ENCODE data around the gene MYO9A.
"Not testable (repeated sequence)": the region's sequence is repeated elsewhere in the genome, so short reads cannot be mapped to it uniquely, and the experiment has no call there.

MYO9A gene

GRCh38 chr15:71858232-71858631, 259.7 kb downstream of the MYO9A start:
- H3K27ac ChIP-seq (ENCODE audit: insufficient read depth, low read length, poor library complexity, severe bottlenecking); DNase-seq; H3K4me3 ChIP-seq (ENCODE audit: insufficient read depth, low read depth, low read length, poor library complexity, severe bottlenecking); H3K9me3 ChIP-seq (ENCODE audit: control insufficient read depth, low read length); H3K4me1 ChIP-seq (ENCODE audit: control insufficient read depth, insufficient read depth, low read length, poor library complexity, severe bottlenecking); H3K27me3 ChIP-seq (replicated peaks; ENCODE audit: control insufficient read depth, insufficient read depth, low read length, poor library complexity, severe bottlenecking): not testable (repeated sequence)
- peaks cover 17% of the 10 kb centered on the region for H3K36me3 ChIP-seq (ENCODE audit: control insufficient read depth, insufficient read depth, low read length)

- Histone ChIP-seq H3K4me3 (ENCODE audit: insufficient read depth, low read depth, low read length, poor library complexity, severe bottlenecking) (no peak overlapping the region), H3K27ac (ENCODE audit: insufficient read depth, low read length, poor library complexity, severe bottlenecking) (no peak overlapping the region), H3K4me1 (ENCODE audit: control insufficient read depth, insufficient read depth, low read length, poor library complexity, severe bottlenecking) (no peaks in the 10 kb centered on the region), H3K9me3 (ENCODE audit: control insufficient read depth, low read length) (no peaks in the 10 kb centered on the region), H3K36me3 (ENCODE audit: control insufficient read depth, insufficient read depth, low read length) (peaks cover 22% of the 10 kb centered on the region), H3K27me3 (replicated peaks; ENCODE audit: control insufficient read depth, insufficient read depth, low read length, poor library complexity, severe bottlenecking) (no peaks in the 10 kb centered on the region)
- DNase-seq, result no peak
These were observed 264.4 kb downstream of the MYO9A start for GRCh38 chr15:71853543-71853942.

GRCh38 chr15:71844916-71845315, 273.0 kb downstream of the MYO9A start:
- H3K36me3 ChIP-seq (ENCODE audit: control insufficient read depth, insufficient read depth, low read length), result peaks cover 19% of the 10 kb centered on the region
- H3K4me3 ChIP-seq (ENCODE audit: insufficient read depth, low read depth, low read length, poor library complexity, severe bottlenecking), result no peak overlapping the region
- no peak for DNase-seq
- no peaks in the 10 kb centered on the region for H3K9me3 ChIP-seq (ENCODE audit: control insufficient read depth, low read length)
- H3K4me1 ChIP-seq (ENCODE audit: control insufficient read depth, insufficient read depth, low read length, poor library complexity, severe bottlenecking), result no peaks in the 10 kb centered on the region
- no peak overlapping the region for H3K27ac ChIP-seq (ENCODE audit: insufficient read depth, low read length, poor library complexity, severe bottlenecking)
- H3K27me3 ChIP-seq (replicated peaks; ENCODE audit: control insufficient read depth, insufficient read depth, low read length, poor library complexity, severe bottlenecking), result no peaks in the 10 kb centered on the region

GRCh38 chr15:71841563-71841962, 276.4 kb downstream of the MYO9A start:
- H3K27me3 ChIP-seq (replicated peaks; ENCODE audit: control insufficient read depth, insufficient read depth, low read length, poor library complexity, severe bottlenecking), result no peaks in the 10 kb centered on the region
- no peak overlapping the region for H3K4me3 ChIP-seq (ENCODE audit: insufficient read depth, low read depth, low read length, poor library complexity, severe bottlenecking)
- H3K9me3 ChIP-seq (ENCODE audit: control insufficient read depth, low read length), result no peaks in the 10 kb centered on the region
- no peak overlapping the region for H3K27ac ChIP-seq (ENCODE audit: insufficient read depth, low read length, poor library complexity, severe bottlenecking)
- peaks cover 6% of the 10 kb centered on the region for H3K36me3 ChIP-seq (ENCODE audit: control insufficient read depth, insufficient read depth, low read length)
- no peaks in the 10 kb centered on the region for H3K4me1 ChIP-seq (ENCODE audit: control insufficient read depth, insufficient read depth, low read length, poor library complexity, severe bottlenecking)
- DNase-seq, result no peak

- no peaks in the 10 kb centered on the region for H3K4me1 ChIP-seq (ENCODE audit: control insufficient read depth, insufficient read depth, low read length, poor library complexity, severe bottlenecking)
- DNase-seq, result no peak
- no peak overlapping the region for H3K4me3 ChIP-seq (ENCODE audit: insufficient read depth, low read depth, low read length, poor library complexity, severe bottlenecking)
- no peaks in the 10 kb centered on the region for H3K27me3 ChIP-seq (replicated peaks; ENCODE audit: control insufficient read depth, insufficient read depth, low read length, poor library complexity, severe bottlenecking)
- no peak overlapping the region for H3K27ac ChIP-seq (ENCODE audit: insufficient read depth, low read length, poor library complexity, severe bottlenecking)
- H3K9me3 ChIP-seq (ENCODE audit: control insufficient read depth, low read length), result no peaks in the 10 kb centered on the region
- H3K36me3 ChIP-seq (ENCODE audit: control insufficient read depth, insufficient read depth, low read length), result peaks cover 33% of the 10 kb centered on the region
These were observed 287.0 kb downstream of the MYO9A start for GRCh38 chr15:71830981-71831380.

GRCh38 chr15:71826196-71826595, 291.8 kb downstream of the MYO9A start:
- no peak overlapping the region for H3K4me3 ChIP-seq (ENCODE audit: insufficient read depth, low read depth, low read length, poor library complexity, severe bottlenecking)
- no peak overlapping the region for H3K27ac ChIP-seq (ENCODE audit: insufficient read depth, low read length, poor library complexity, severe bottlenecking)
- DNase-seq, result no peak
- peaks cover 7% of the 10 kb centered on the region for H3K9me3 ChIP-seq (ENCODE audit: control insufficient read depth, low read length)
- peaks cover 40% of the 10 kb centered on the region for H3K36me3 ChIP-seq (ENCODE audit: control insufficient read depth, insufficient read depth, low read length)
- no peaks in the 10 kb centered on the region for H3K27me3 ChIP-seq (replicated peaks; ENCODE audit: control insufficient read depth, insufficient read depth, low read length, poor library complexity, severe bottlenecking)
- no peaks in the 10 kb centered on the region for H3K4me1 ChIP-seq (ENCODE audit: control insufficient read depth, insufficient read depth, low read length, poor library complexity, severe bottlenecking)

GRCh38 chr15:71825021-71825730, 292.8 kb downstream of the MYO9A start:
- Histone ChIP-seq H3K4me1 (ENCODE audit: control insufficient read depth, insufficient read depth, low read length, poor library complexity, severe bottlenecking) (no peaks in the 10 kb centered on the region), H3K4me3 (ENCODE audit: insufficient read depth, low read depth, low read length, poor library complexity, severe bottlenecking) (no peak overlapping the region), H3K36me3 (ENCODE audit: control insufficient read depth, insufficient read depth, low read length) (peaks cover 39% of the 10 kb centered on the region), H3K27ac (ENCODE audit: insufficient read depth, low read length, poor library complexity, severe bottlenecking) (no peak overlapping the region), H3K9me3 (ENCODE audit: control insufficient read depth, low read length) (peaks cover 7% of the 10 kb centered on the region), H3K27me3 (replicated peaks; ENCODE audit: control insufficient read depth, insufficient read depth, low read length, poor library complexity, severe bottlenecking) (no peaks in the 10 kb centered on the region)
- no peak for DNase-seq

GRCh38 chr15:71823801-71824200, 294.1 kb downstream of the MYO9A start:
- no peak for DNase-seq
- Histone ChIP-seq H3K27ac (ENCODE audit: insufficient read depth, low read length, poor library complexity, severe bottlenecking) (no peak overlapping the region), H3K9me3 (ENCODE audit: control insufficient read depth, low read length) (peaks cover 7% of the 10 kb centered on the region), H3K27me3 (replicated peaks; ENCODE audit: control insufficient read depth, insufficient read depth, low read length, poor library complexity, severe bottlenecking) (no peaks in the 10 kb centered on the region), H3K36me3 (ENCODE audit: control insufficient read depth, insufficient read depth, low read length) (peaks cover 31% of the 10 kb centered on the region), H3K4me3 (ENCODE audit: insufficient read depth, low read depth, low read length, poor library complexity, severe bottlenecking) (no peak overlapping the region), H3K4me1 (ENCODE audit: control insufficient read depth, insufficient read depth, low read length, poor library complexity, severe bottlenecking) (no peaks in the 10 kb centered on the region)

- Histone ChIP-seq H3K9me3 (ENCODE audit: control insufficient read depth, low read length) (peaks cover 7% of the 10 kb centered on the region), H3K4me3 (ENCODE audit: insufficient read depth, low read depth, low read length, poor library complexity, severe bottlenecking) (no peak overlapping the region), H3K4me1 (ENCODE audit: control insufficient read depth, insufficient read depth, low read length, poor library complexity, severe bottlenecking) (no peaks in the 10 kb centered on the region), H3K36me3 (ENCODE audit: control insufficient read depth, insufficient read depth, low read length) (peaks cover 28% of the 10 kb centered on the region), H3K27me3 (replicated peaks; ENCODE audit: control insufficient read depth, insufficient read depth, low read length, poor library complexity, severe bottlenecking) (no peaks in the 10 kb centered on the region), H3K27ac (ENCODE audit: insufficient read depth, low read length, poor library complexity, severe bottlenecking) (no peak overlapping the region)
- DNase-seq, result no peak
These were observed 294.9 kb downstream of the MYO9A start for GRCh38 chr15:71822890-71823630.

GRCh38 chr15:71821547-71822129, 296.3 kb downstream of the MYO9A start:
- no peak overlapping the region for H3K27ac ChIP-seq (ENCODE audit: insufficient read depth, low read length, poor library complexity, severe bottlenecking)
- no peaks in the 10 kb centered on the region for H3K4me1 ChIP-seq (ENCODE audit: control insufficient read depth, insufficient read depth, low read length, poor library complexity, severe bottlenecking)
- peaks cover 13% of the 10 kb centered on the region for H3K36me3 ChIP-seq (ENCODE audit: control insufficient read depth, insufficient read depth, low read length)
- H3K9me3 ChIP-seq (ENCODE audit: control insufficient read depth, low read length), result peaks cover 7% of the 10 kb centered on the region
- H3K27me3 ChIP-seq (replicated peaks; ENCODE audit: control insufficient read depth, insufficient read depth, low read length, poor library complexity, severe bottlenecking), result no peaks in the 10 kb centered on the region
- H3K4me3 ChIP-seq (ENCODE audit: insufficient read depth, low read depth, low read length, poor library complexity, severe bottlenecking), result no peak overlapping the region
- DNase-seq, result no peak

All from effector memory CD4-positive, alpha-beta T cell (primary cell).